HG03571 (cell line): ENCODE results near the gene WDR86.

Experiments used
- ATAC-seq: cut with Tn5 transposase; IDR thresholded peaks from one replicate; pipeline ENCODE4 v1.9.1; 2021; ENCODE audit not compliant: unreplicated experiment

WDR86 gene

GRCh38 chr7:151408839-151409666 lies 785 bp downstream of the WDR86 start:
- no peak for ATAC-seq

GRCh38 chr7:151408498-151408838 lies 1.4 kb downstream of the WDR86 start:
- ATAC-seq, result no peak

- no peak for ATAC-seq
Measured at GRCh38 chr7:151406886-151407583, 2.8 kb downstream of the WDR86 start.

GRCh38 chr7:151406051-151406875 lies 3.6 kb downstream of the WDR86 start:
- no peak for ATAC-seq

- ATAC-seq, result no peak
Measured at GRCh38 chr7:151405588-151405987, 4.2 kb downstream of the WDR86 start.

GRCh38 chr7:151405056-151405455 lies 4.8 kb downstream of the WDR86 start:
- ATAC-seq, result no peak

- ATAC-seq, result no peak
Measured at GRCh38 chr7:151404216-151405011, 5.4 kb downstream of the WDR86 start.

- no peak for ATAC-seq
Measured at GRCh38 chr7:151403764-151404163, 6.1 kb downstream of the WDR86 start.

GRCh38 chr7:151402029-151402835 lies 7.6 kb downstream of the WDR86 start:
- ATAC-seq, result no peak

GRCh38 chr7:151400626-151401315 lies 9.1 kb downstream of the WDR86 start:
- peak; percentile 68 for ATAC-seq

- no peak for ATAC-seq
Measured at GRCh38 chr7:151399906-151400305, 9.9 kb downstream of the WDR86 start.

GRCh38 chr7:151399305-151399601 lies 10.6 kb downstream of the WDR86 start:
- no peak for ATAC-seq

GRCh38 chr7:151398446-151399304 lies 11.2 kb downstream of the WDR86 start:
- ATAC-seq, result no peak

- ATAC-seq, result no peak
Measured at GRCh38 chr7:151397026-151397425, 12.8 kb downstream of the WDR86 start.

GRCh38 chr7:151396328-151396970 lies 13.4 kb downstream of the WDR86 start:
- no peak for ATAC-seq

GRCh38 chr7:151395036-151395367 lies 14.8 kb downstream of the WDR86 start:
- ATAC-seq, result no peak

- ATAC-seq, result no peak
Measured at GRCh38 chr7:151394076-151395035, 15.5 kb downstream of the WDR86 start.
